HEK293 (cell line): ENCODE measurements around the gene SAMD11.

ENCODE experiments used
- KLF16 ChIP-seq: fragments of 450-650 bp; formaldehyde crosslinking; IDR thresholded peaks from 2 replicates; pipeline ENCODE4 v1.5.1; 2017; ENCODE audit warnings: missing biosample characterization, missing genetic modification characterization
- KLF17 ChIP-seq: fragments of 450-650 bp; formaldehyde crosslinking; IDR thresholded peaks from 2 replicates; pipeline ENCODE4 v1.5.1; 2016; ENCODE audit warnings: missing biosample characterization, missing genetic modification characterization
- KLF8 ChIP-seq: fragments of 450-650 bp; formaldehyde crosslinking; IDR thresholded peaks from 2 replicates; pipeline ENCODE4 v1.5.1; 2016; ENCODE audit warnings: missing biosample characterization, missing genetic modification characterization
- MYNN ChIP-seq: fragments of 450-650 bp; formaldehyde crosslinking; IDR thresholded peaks from 2 replicates; pipeline ENCODE4 v1.5.1; 2016; ENCODE audit warnings: missing biosample characterization, missing genetic modification characterization, borderline replicate concordance
- PBX3 ChIP-seq: sonication (generic); formaldehyde crosslinking; IDR thresholded peaks from 2 replicates; pipeline ENCODE4 v1.8.1; 2022; ENCODE audit warnings: mild to moderate bottlenecking, moderate library complexity, missing genetic modification reagents
- PRDM10 ChIP-seq: fragments of 450-650 bp; formaldehyde crosslinking; IDR thresholded peaks from 2 replicates; pipeline ENCODE4 v1.5.1; 2016; ENCODE audit warnings: missing biosample characterization, missing genetic modification characterization
- RBAK ChIP-seq: fragments of 450-650 bp; formaldehyde crosslinking; IDR thresholded peaks from 2 replicates; pipeline ENCODE4 v1.5.1; 2016; ENCODE audit warnings: missing biosample characterization, missing genetic modification characterization
- REPIN1 ChIP-seq: fragments of 450-650 bp; formaldehyde crosslinking; IDR thresholded peaks from 2 replicates; pipeline ENCODE4 v1.5.1; 2017; ENCODE audit warnings: missing biosample characterization, missing genetic modification characterization, low read depth
- SCRT2 ChIP-seq: fragments of 450-650 bp; formaldehyde crosslinking; IDR thresholded peaks from 2 replicates; pipeline ENCODE4 v1.5.1; 2016; ENCODE audit warnings: missing biosample characterization, missing genetic modification characterization
- YY1 ChIP-seq: fragments of 450-650 bp; formaldehyde crosslinking; IDR thresholded peaks from 2 replicates; pipeline ENCODE4 v1.5.1; 2018; ENCODE audit warnings: missing biosample characterization, missing genetic modification characterization
- ZBTB26 ChIP-seq: fragments of 450-650 bp; formaldehyde crosslinking; optimal IDR thresholded peaks from 2 replicates; pipeline ENCODE3; 2016; ENCODE audit warnings: missing biosample characterization, mild to moderate bottlenecking, missing genetic modification characterization
- ZBTB8A ChIP-seq: fragments of 450-650 bp; formaldehyde crosslinking; IDR thresholded peaks from 2 replicates; pipeline ENCODE4 v1.5.1; 2016; ENCODE audit warnings: missing biosample characterization, missing genetic modification characterization
- ZFP37 ChIP-seq: fragments of 450-650 bp; formaldehyde crosslinking; IDR thresholded peaks from 2 replicates; pipeline ENCODE4 v1.5.1; 2016; ENCODE audit warnings: missing biosample characterization, missing genetic modification characterization
- ZNF16 ChIP-seq: fragments of 450-650 bp; formaldehyde crosslinking; IDR thresholded peaks from 2 replicates; pipeline ENCODE4 v1.5.1; 2016; ENCODE audit warnings: low read depth, missing biosample characterization, missing genetic modification characterization
- ZNF184 ChIP-seq: fragments of 450-650 bp; IDR thresholded peaks from 2 replicates; pipeline ENCODE4 v1.5.1; 2018; ENCODE audit warnings: missing biosample characterization, mild to moderate bottlenecking, missing genetic modification characterization
- ZNF202 ChIP-seq: fragments of 450-650 bp; formaldehyde crosslinking; IDR thresholded peaks from 2 replicates; pipeline ENCODE4 v1.5.1; 2016; ENCODE audit warnings: missing biosample characterization, missing genetic modification characterization, borderline replicate concordance
- ZNF223 ChIP-seq: fragments of 450-650 bp; formaldehyde crosslinking; IDR thresholded peaks from 2 replicates; pipeline ENCODE4 v1.5.1; 2016; ENCODE audit warnings: missing biosample characterization, missing genetic modification characterization
- ZNF280C ChIP-seq: fragments of 450-650 bp; formaldehyde crosslinking; IDR thresholded peaks from 2 replicates; pipeline ENCODE4 v1.5.1; 2016; ENCODE audit warnings: missing biosample characterization, missing genetic modification characterization
- ZNF350 ChIP-seq: fragments of 450-650 bp; formaldehyde crosslinking; IDR thresholded peaks from 2 replicates; pipeline ENCODE4 v1.5.0; 2017; ENCODE audit warnings: missing biosample characterization, mild to moderate bottlenecking, missing genetic modification characterization
- ZNF37A ChIP-seq: fragments of 450-650 bp; IDR thresholded peaks from 2 replicates; pipeline ENCODE4 v1.5.1; 2018; ENCODE audit warnings: missing biosample characterization, missing genetic modification characterization
- ZNF544 ChIP-seq: fragments of 450-650 bp; formaldehyde crosslinking; IDR thresholded peaks from 2 replicates; pipeline ENCODE4 v1.5.0; 2017; ENCODE audit warnings: missing biosample characterization, missing genetic modification characterization
- ZNF560 ChIP-seq: fragments of 450-650 bp; formaldehyde crosslinking; IDR thresholded peaks from 2 replicates; pipeline ENCODE4 v1.5.1; 2017; ENCODE audit warnings: missing biosample characterization, missing genetic modification characterization, borderline replicate concordance
- ZNF600 ChIP-seq: fragments of 450-650 bp; formaldehyde crosslinking; IDR thresholded peaks from 2 replicates; pipeline ENCODE4 v1.5.1; 2016; ENCODE audit warnings: missing biosample characterization, missing genetic modification characterization
- ZNF629 ChIP-seq: fragments of 450-650 bp; formaldehyde crosslinking; IDR thresholded peaks from 2 replicates; pipeline ENCODE4 v1.5.1; 2017; ENCODE audit warnings: missing biosample characterization, missing genetic modification characterization
- ZNF670 ChIP-seq: fragments of 450-650 bp; formaldehyde crosslinking; IDR thresholded peaks from 2 replicates; pipeline ENCODE4 v1.5.1; 2016; ENCODE audit warnings: missing biosample characterization, missing genetic modification characterization, low read depth
- ZNF768 ChIP-seq: fragments of 450-650 bp; formaldehyde crosslinking; IDR thresholded peaks from 2 replicates; pipeline ENCODE4 v1.5.1; 2018; ENCODE audit warnings: missing biosample characterization, mild to moderate bottlenecking, missing genetic modification characterization
- ZSCAN16 ChIP-seq: fragments of 450-650 bp; formaldehyde crosslinking; IDR thresholded peaks from 2 replicates; pipeline ENCODE4 v1.5.1; 2016; ENCODE audit warnings: missing biosample characterization, missing genetic modification characterization
- ZSCAN5A ChIP-seq: fragments of 450-650 bp; formaldehyde crosslinking; IDR thresholded peaks from 2 replicates; pipeline ENCODE4 v1.5.1; 2016; ENCODE audit warnings: missing biosample characterization, missing genetic modification characterization
- ZXDB ChIP-seq: fragments of 450-650 bp; formaldehyde crosslinking; IDR thresholded peaks from 2 replicates; pipeline ENCODE4 v1.5.1; 2016; ENCODE audit warnings: missing biosample characterization, missing genetic modification characterization

Gene SAMD11

GRCh38 chr1:924656-925560, 1.2 kb downstream of the SAMD11 start (continued):
- no peak for TF ChIP-seq PBX3
- peak; percentile 87 for TF ChIP-seq ZNF600 (tag by site-specific recombination)
- TF ChIP-seq YY1 (tag by site-specific recombination) = no peak
- TF ChIP-seq KLF16 (tag by site-specific recombination) = peak; percentile 84
- no peak for TF ChIP-seq ZNF544 (tag by site-specific recombination)
- TF ChIP-seq ZBTB26 (tag by site-specific recombination) = peak; percentile 87
- peak; percentile 86 for TF ChIP-seq ZBTB8A
- TF ChIP-seq MYNN (tag by site-specific recombination) = no peak
- TF ChIP-seq ZNF670 (tag by site-specific recombination) = no peak
- no peak for TF ChIP-seq ZNF202 (tag by site-specific recombination)
- no peak for TF ChIP-seq ZNF184 (tag by site-specific recombination)
- TF ChIP-seq ZNF37A (tag by site-specific recombination) = no peak
- TF ChIP-seq ZNF350 (tag by site-specific recombination) = no peak
- no peak for TF ChIP-seq RBAK (tag by site-specific recombination)
- no peak for TF ChIP-seq SCRT2 (tag by site-specific recombination)
- TF ChIP-seq ZNF16 (tag by site-specific recombination) = no peak
- peak; percentile 89; the same call in 1 of the 2 replicates for TF ChIP-seq KLF8 (tag by site-specific recombination)
- TF ChIP-seq ZSCAN16 (tag by site-specific recombination) = no peak
- no peak for TF ChIP-seq ZSCAN5A
- no peak for TF ChIP-seq ZNF223 (tag by site-specific recombination)
- no peak for TF ChIP-seq REPIN1
- peak; percentile 49; the same call in 1 of the 2 replicates for TF ChIP-seq PRDM10 (tag by site-specific recombination)
- peak; percentile 60; the same call in 1 of the 2 replicates for TF ChIP-seq ZXDB
- no peak for TF ChIP-seq ZNF768 (tag by site-specific recombination)
- no peak for TF ChIP-seq ZNF560
- TF ChIP-seq ZNF280C (tag by site-specific recombination) = no peak
- TF ChIP-seq ZFP37 (tag by site-specific recombination) = peak; percentile 65; the same call in 1 of the 2 replicates
- TF ChIP-seq ZNF629 (tag by site-specific recombination) = peak; percentile 22; the same call in 1 of the 2 replicates
- TF ChIP-seq KLF17 (tag by site-specific recombination) = peak; percentile 72; the same call in 1 of the 2 replicates
